Neuronal stem cell (in vitro differentiated cells): ENCODE measurements around the gene TMEM45A.

Source experiments
- DNase-seq: peaks from one replicate; pipeline ENCODE4 v3.0.0-alpha.2; 2013; ENCODE audit warnings: low spot score
- H2AFZ ChIP-seq: one replicate; pipeline ENCODE4 v1.6.1; 2013; ENCODE audit warnings: mild to moderate bottlenecking, low read length, inconsistent platforms
- H2AK5ac ChIP-seq: 2 replicates; pipeline ENCODE4 v1.6.1; 2013; ENCODE audit warnings: low read depth, mild to moderate bottlenecking, inconsistent platforms, low read length, moderate library complexity, mixed read lengths
- H2BK120ac ChIP-seq: 2 replicates; pipeline ENCODE4 v1.6.1; 2013; ENCODE audit warnings: low read depth, mild to moderate bottlenecking, inconsistent platforms, low read length, moderate library complexity, mixed read lengths
- H2BK12ac ChIP-seq: one replicate; pipeline ENCODE4 v1.6.1; 2013; ENCODE audit warnings: low read length, inconsistent platforms
- H2BK15ac ChIP-seq: 2 replicates; pipeline ENCODE4 v1.6.1; 2013; ENCODE audit warnings: mild to moderate bottlenecking, low read length, inconsistent platforms, mixed read lengths
- H2BK5ac ChIP-seq: one replicate; pipeline ENCODE4 v1.6.1; 2013; ENCODE audit warnings: inconsistent platforms, mild to moderate bottlenecking, low read length, moderate library complexity
- H3K14ac ChIP-seq: one replicate; pipeline ENCODE4 v1.6.1; 2013; ENCODE audit warnings: low read length, inconsistent platforms
- H3K18ac ChIP-seq: 2 replicates; pipeline ENCODE4 v1.6.1; 2013; ENCODE audit warnings: low read length, inconsistent platforms
- H3K23ac ChIP-seq: 2 replicates; pipeline ENCODE4 v1.6.1; 2013; ENCODE audit warnings: low read depth, mild to moderate bottlenecking, mixed read lengths, low read length, inconsistent platforms; ENCODE audit not compliant: poor library complexity
- H3K27ac ChIP-seq: replicated peaks from 3 replicates; pipeline ENCODE4 v1.5.1; 2013; ENCODE audit warnings: low read length, inconsistent platforms
- H3K27me3 ChIP-seq, 3 experiments: 2 replicates each; pipeline ENCODE4 v1.6.1; 2013; ENCODE audit warnings: low read length in 3 of 3, mild to moderate bottlenecking in 2 of 3, inconsistent platforms in 1 of 3, low read depth in 1 of 3, mixed read lengths in 1 of 3, moderate library complexity in 1 of 3; ENCODE audit not compliant: control insufficient read depth in 3 of 3, insufficient read depth in 3 of 3
- H3K36me3 ChIP-seq, 2 donors: replicated peaks in 1 of 2; 2 replicates each; pipeline ENCODE4 v1.6.1; 2013; ENCODE audit warnings: low read length in 2 of 2; ENCODE audit not compliant: control insufficient read depth in 2 of 2, insufficient read depth in 2 of 2
- H3K4ac ChIP-seq: 2 replicates; pipeline ENCODE4 v1.6.1; 2013; ENCODE audit warnings: inconsistent platforms, mild to moderate bottlenecking, low read length, moderate library complexity
- H3K4me1 ChIP-seq, 2 donors: 1 replicate in 1 of 2; 2 replicates in 1 of 2; pipeline ENCODE4 v1.6.1; 2013; ENCODE audit warnings: low read length in 2 of 2, low read depth in 1 of 2; ENCODE audit not compliant: control insufficient read depth in 2 of 2, insufficient read depth in 1 of 2
- H3K4me2 ChIP-seq: one replicate; pipeline ENCODE4 v1.6.1; 2013; ENCODE audit warnings: mild to moderate bottlenecking, low read length, inconsistent platforms; ENCODE audit not compliant: insufficient read depth, poor library complexity, severe bottlenecking
- H3K4me3 ChIP-seq, 2 donors: 2 replicates each; pipeline ENCODE4 v1.5.1; 2013; ENCODE audit warnings: low read length in 2 of 2, mild to moderate bottlenecking in 2 of 2, inconsistent platforms in 1 of 2, moderate library complexity in 1 of 2
- H3K79me1 ChIP-seq: one replicate; pipeline ENCODE4 v1.6.1; 2013; ENCODE audit warnings: low read depth, mild to moderate bottlenecking, inconsistent platforms, low read length, moderate library complexity
- H3K9ac ChIP-seq: one replicate; pipeline ENCODE4 v1.6.1; 2013; ENCODE audit warnings: mild to moderate bottlenecking, low read depth, low read length, inconsistent platforms; ENCODE audit not compliant: poor library complexity
- H3K9me3 ChIP-seq, 2 donors: replicated peaks in 1 of 2; 2 replicates each; pipeline versions ENCODE3 to v1.6.1; 2013; ENCODE audit warnings: low read length in 2 of 2, mild to moderate bottlenecking in 2 of 2, inconsistent platforms in 1 of 2, low read depth in 1 of 2, mixed read lengths in 1 of 2, moderate library complexity in 1 of 2; ENCODE audit not compliant: control insufficient read depth in 2 of 2, insufficient read depth in 1 of 2
- H4K8ac ChIP-seq: one replicate; pipeline ENCODE4 v1.6.1; 2013; ENCODE audit warnings: low read depth, mild to moderate bottlenecking, inconsistent platforms, low read length, moderate library complexity
- H4K91ac ChIP-seq: one replicate; pipeline ENCODE4 v1.6.1; 2013; ENCODE audit warnings: low read length, low read depth, mild to moderate bottlenecking, inconsistent platforms; ENCODE audit not compliant: poor library complexity
- WGBS, 2 donors: extraction: QIAGEN DNeasy Blood & Tissue Kit; methylation state at CpG; one replicate each; pipeline ENCODE4 v1.1.7; 2013; ENCODE audit warnings: missing lambda C conversion rate in 2 of 2, mixed read lengths in 1 of 2; ENCODE audit not compliant: insufficient read length in 2 of 2, insufficient replicate concordance in 1 of 2; ENCODE audit errors: extremely low coverage in 2 of 2; 5-methylcytosine and 5-hydroxymethylcytosine counted together

TMEM45A gene

GRCh38 chr3:100548053-100548452 is 55.6 kb downstream of the TMEM45A start:
- Histone ChIP-seq H2AFZ (peak overlapping the region; percentile 11), H3K14ac (peak overlapping the region; percentile 8), H2BK12ac (no peak overlapping the region), H3K4me1 (no peaks in the 10 kb centered on the region), H3K9ac (no peak overlapping the region), H3K18ac (no peak overlapping the region), H2AK5ac (no peak overlapping the region), H2BK5ac (no peak overlapping the region), H3K27ac (no peak overlapping the region), H3K4me3 (no peak overlapping the region), H3K79me1 (no peaks in the 10 kb centered on the region), H4K91ac (no peak overlapping the region), H3K4ac (no peak overlapping the region), H3K9me3 (no peaks in the 10 kb centered on the region), H3K36me3 (no peaks in the 10 kb centered on the region), H3K4me2 (no peak overlapping the region), H2BK120ac (no peak overlapping the region), H3K27me3 (no peaks in the 10 kb centered on the region), H2BK15ac (no peak overlapping the region), H3K23ac (no peak overlapping the region), H4K8ac (no peak overlapping the region)
- no CpG with 5 or more reads among the region's 2 CpGs for WGBS, 2 donors
- no peak for DNase-seq

GRCh38 chr3:100553618-100554372 is 61.4 kb downstream of the TMEM45A start:
- H3K4me2 ChIP-seq, result no peak overlapping the region
- peaks cover 2% of the 10 kb centered on the region for H3K79me1 ChIP-seq
- no peak overlapping the region for H2BK12ac ChIP-seq
- no peak overlapping the region for H3K14ac ChIP-seq
- H3K9ac ChIP-seq, result no peak overlapping the region
- H3K27ac ChIP-seq, result no peak overlapping the region
- H4K91ac ChIP-seq, result no peak overlapping the region
- H2BK15ac ChIP-seq, result no peak overlapping the region
- no peak overlapping the region for H2AK5ac ChIP-seq
- no peaks in the 10 kb centered on the region for H3K4me1 ChIP-seq
- WGBS, 2 donors, result no CpG with 5 or more reads among the region's 3 CpGs
- H3K9me3 ChIP-seq, result no peaks in the 10 kb centered on the region
- no peaks in the 10 kb centered on the region for H3K36me3 ChIP-seq
- H3K23ac ChIP-seq, result no peak overlapping the region
- no peak overlapping the region for H3K4ac ChIP-seq
- no peak overlapping the region for H4K8ac ChIP-seq
- no peak overlapping the region for H2AFZ ChIP-seq
- no peak overlapping the region for H2BK5ac ChIP-seq
- H3K27me3 ChIP-seq, result peaks cover 0 to 1% (median 0%) of the 10 kb centered on the region in 3 experiments
- H2BK120ac ChIP-seq, result no peak overlapping the region
- H3K18ac ChIP-seq, result no peak overlapping the region
- no peak for DNase-seq
- H3K4me3 ChIP-seq, result no peak overlapping the region

- Histone ChIP-seq H4K8ac (no peak overlapping the region), H4K91ac (no peak overlapping the region), H2BK5ac (no peak overlapping the region), H2BK12ac (no peak overlapping the region), H3K18ac (no peak overlapping the region), H2BK15ac (no peak overlapping the region), H3K79me1 (peaks cover 2% of the 10 kb centered on the region), H3K36me3 (no peaks in the 10 kb centered on the region), H3K27me3 (peaks cover 0 to 1% (median 0%) of the 10 kb centered on the region in 3 experiments), H3K9me3 (no peaks in the 10 kb centered on the region), H3K4me2 (no peak overlapping the region), H3K27ac (no peak overlapping the region), H2AFZ (no peak overlapping the region), H3K14ac (no peak overlapping the region), H3K4me1 (no peaks in the 10 kb centered on the region), H2BK120ac (no peak overlapping the region), H3K9ac (no peak overlapping the region), H3K23ac (no peak overlapping the region), H3K4ac (no peak overlapping the region), H3K4me3 (no peak overlapping the region), H2AK5ac (no peak overlapping the region)
- DNase-seq, result no peak
Measured at GRCh38 chr3:100554373-100554676, 61.9 kb downstream of the TMEM45A start.

DNA sequence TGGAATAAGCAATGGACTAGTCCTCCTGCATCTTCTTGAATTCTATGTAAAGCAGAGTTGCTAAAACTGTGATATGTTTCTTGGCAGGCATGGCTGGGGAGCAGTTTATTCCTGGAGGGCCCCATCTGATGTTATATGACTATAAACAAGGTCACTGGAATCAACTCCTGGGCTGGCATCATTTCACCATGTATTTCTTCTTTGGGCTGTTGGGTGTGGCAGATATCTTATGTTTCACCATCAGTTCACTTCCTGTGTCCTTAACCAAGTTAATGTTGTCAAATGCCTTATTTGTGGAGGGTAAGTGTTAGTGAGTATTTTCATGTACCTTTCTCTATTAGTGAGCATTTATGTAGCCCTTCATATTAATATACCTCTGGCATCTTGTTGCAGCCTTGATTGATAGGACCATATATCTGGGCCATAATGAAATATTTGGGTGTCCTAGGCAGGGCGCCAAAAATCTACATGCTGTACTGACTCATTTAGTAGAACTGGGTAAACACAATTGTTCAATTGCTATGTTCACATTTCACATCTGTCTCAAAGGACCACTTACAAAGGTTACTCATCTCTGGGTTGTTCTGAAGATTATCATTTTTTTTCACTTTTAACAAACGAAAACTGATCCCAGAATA is 64.4 kb downstream of the TMEM45A start:
- H2BK120ac ChIP-seq, result no peak overlapping the region
- H3K23ac ChIP-seq, result no peak overlapping the region
- WGBS, 2 donors, result no CpG with 5 or more reads among the region's 2 CpGs
- H3K14ac ChIP-seq, result no peak overlapping the region
- H2AK5ac ChIP-seq, result no peak overlapping the region
- peaks cover 2% of the 10 kb centered on the region for H3K79me1 ChIP-seq
- no peak overlapping the region for H4K91ac ChIP-seq
- H2BK15ac ChIP-seq, result no peak overlapping the region
- DNase-seq, result no peak
- H3K36me3 ChIP-seq, result no peaks in the 10 kb centered on the region
- no peak overlapping the region for H2AFZ ChIP-seq
- no peak overlapping the region for H3K18ac ChIP-seq
- H3K27ac ChIP-seq, result no peak overlapping the region
- H3K9ac ChIP-seq, result no peak overlapping the region
- peaks cover 0 to 3% of the 10 kb centered on the region in 2 donors for H3K4me1 ChIP-seq
- peaks cover 0 to 1% (median 0%) of the 10 kb centered on the region in 3 experiments for H3K27me3 ChIP-seq
- H3K9me3 ChIP-seq, result no peaks in the 10 kb centered on the region
- H3K4me2 ChIP-seq, result no peak overlapping the region
- H3K4me3 ChIP-seq, result no peak overlapping the region
- H2BK5ac ChIP-seq, result no peak overlapping the region
- no peak overlapping the region for H2BK12ac ChIP-seq
- H3K4ac ChIP-seq, result no peak overlapping the region
- no peak overlapping the region for H4K8ac ChIP-seq
